Measurements from ENCODE around the gene CHD6. TPM values are rescaled to one million over a fixed set of nuclear protein-coding genes. Genes with fewer than 3 reads are reported as not detected.

CHD6 gene
- total and polyA plus RNA-seq, 4 donors = 3.3 to 23.4 (median 18.2) TPM

GRCh38 chr20:41370176-41370575 lies 248.0 kb downstream of the CHD6 start:
- Histone ChIP-seq H3K27me3 (ENCODE audit: control insufficient read depth in 4 of 4, insufficient read depth in 4 of 4, low read length in 3 of 4) (peaks cover 0 to 13% (median 5%) of the 10 kb centered on the region in 4 donors), H3K9me3 (ENCODE audit: control insufficient read depth in 4 of 4, low read length in 3 of 4) (no peaks in the 10 kb centered on the region), H3K36me3 (ENCODE audit: control insufficient read depth in 4 of 4, insufficient read depth in 3 of 4, low read depth in 1 of 4, low read length in 3 of 4) (no peaks in the 10 kb centered on the region), H3K4me1 (ENCODE audit: control insufficient read depth in 4 of 4, insufficient read depth in 4 of 4, low read length in 3 of 4) (peaks cover 0 to 12% (median 7%) of the 10 kb centered on the region in 4 donors), H3K9ac (ENCODE audit: low read depth in 1 of 2, low read length in 2 of 2) (no peak overlapping the region), H3K4me3 (ENCODE audit: low read depth in 1 of 3, low read length in 3 of 3) (no peak overlapping the region), H3K27ac (ENCODE audit: low read depth in 1 of 2, low read length in 2 of 2) (no peak overlapping the region)
- WGBS = 85% methylated on average over 5 of the region's 5 CpGs
- TF ChIP-seq TAF1 (conservative IDR thresholded peaks at IDR 0.05) = no peak
- TF ChIP-seq HNF4A (conservative IDR thresholded peaks at IDR 0.05) = no peak
- TF ChIP-seq EGR1 (IDR thresholded peaks at IDR 0.05; ENCODE audit: low read depth in 2 of 2) = no peak
- TF ChIP-seq FOXA1 (IDR thresholded peaks at IDR 0.05) = no peak
- no peak for TF ChIP-seq HNF4G (IDR thresholded peaks at IDR 0.05)
- TF ChIP-seq REST (IDR thresholded peaks at IDR 0.05) = no peak
- TF ChIP-seq RAD21 (IDR thresholded peaks at IDR 0.05) = no peak
- no peak for TF ChIP-seq RXRA (IDR thresholded peaks at IDR 0.05)
- no peak for TF ChIP-seq YY1 (IDR thresholded peaks at IDR 0.05)
- no peak for TF ChIP-seq ATF3 (IDR thresholded peaks at IDR 0.05)
- DNase-seq (ENCODE audit: low spot score) = no peak

GRCh38 chr20:41369673-41370072 lies 248.5 kb downstream of the CHD6 start:
- DNase-seq (ENCODE audit: low spot score) = no peak
- Histone ChIP-seq H3K4me1 (ENCODE audit: control insufficient read depth in 4 of 4, insufficient read depth in 4 of 4, low read length in 3 of 4) (peaks cover 0 to 12% (median 7%) of the 10 kb centered on the region in 4 donors), H3K27me3 (ENCODE audit: control insufficient read depth in 4 of 4, insufficient read depth in 4 of 4, low read length in 3 of 4) (peaks cover 0 to 18% (median 6%) of the 10 kb centered on the region in 4 donors), H3K4me3 (ENCODE audit: low read depth in 1 of 3, low read length in 3 of 3) (no peak overlapping the region), H3K27ac (ENCODE audit: low read depth in 1 of 2, low read length in 2 of 2) (no peak overlapping the region), H3K9ac (ENCODE audit: low read depth in 1 of 2, low read length in 2 of 2) (no peak overlapping the region), H3K9me3 (ENCODE audit: control insufficient read depth in 4 of 4, low read length in 3 of 4) (no peaks in the 10 kb centered on the region), H3K36me3 (ENCODE audit: control insufficient read depth in 4 of 4, insufficient read depth in 3 of 4, low read depth in 1 of 4, low read length in 3 of 4) (no peaks in the 10 kb centered on the region)
- 81% methylated on average over 2 of the region's 2 CpGs for WGBS
- TF ChIP-seq HNF4A (conservative IDR thresholded peaks at IDR 0.05) = no peak
- TF ChIP-seq YY1 (IDR thresholded peaks at IDR 0.05) = no peak
- no peak for TF ChIP-seq HNF4G (IDR thresholded peaks at IDR 0.05)
- no peak for TF ChIP-seq GABPA (IDR thresholded peaks at IDR 0.05 in 1 of 2, conservative IDR thresholded peaks at IDR 0.05 in 1 of 2)
- no peak for TF ChIP-seq EGR1 (IDR thresholded peaks at IDR 0.05; ENCODE audit: low read depth in 2 of 2)
- TF ChIP-seq FOXA2 (IDR thresholded peaks at IDR 0.05) = no peak
- no peak for TF ChIP-seq CTCF (IDR thresholded peaks at IDR 0.05; ENCODE audit: low read depth, low read length, missing input control)
- TF ChIP-seq SP1 (IDR thresholded peaks at IDR 0.05) = no peak
- TF ChIP-seq NR2F2 (IDR thresholded peaks at IDR 0.05) = no peak
- TF ChIP-seq REST (IDR thresholded peaks at IDR 0.05) = no peak
- TF ChIP-seq RAD21 (IDR thresholded peaks at IDR 0.05) = no peak
- no peak for TF ChIP-seq TAF1 (conservative IDR thresholded peaks at IDR 0.05)
- TF ChIP-seq JUND (IDR thresholded peaks at IDR 0.05) = no peak
- TF ChIP-seq, protein P1, sequence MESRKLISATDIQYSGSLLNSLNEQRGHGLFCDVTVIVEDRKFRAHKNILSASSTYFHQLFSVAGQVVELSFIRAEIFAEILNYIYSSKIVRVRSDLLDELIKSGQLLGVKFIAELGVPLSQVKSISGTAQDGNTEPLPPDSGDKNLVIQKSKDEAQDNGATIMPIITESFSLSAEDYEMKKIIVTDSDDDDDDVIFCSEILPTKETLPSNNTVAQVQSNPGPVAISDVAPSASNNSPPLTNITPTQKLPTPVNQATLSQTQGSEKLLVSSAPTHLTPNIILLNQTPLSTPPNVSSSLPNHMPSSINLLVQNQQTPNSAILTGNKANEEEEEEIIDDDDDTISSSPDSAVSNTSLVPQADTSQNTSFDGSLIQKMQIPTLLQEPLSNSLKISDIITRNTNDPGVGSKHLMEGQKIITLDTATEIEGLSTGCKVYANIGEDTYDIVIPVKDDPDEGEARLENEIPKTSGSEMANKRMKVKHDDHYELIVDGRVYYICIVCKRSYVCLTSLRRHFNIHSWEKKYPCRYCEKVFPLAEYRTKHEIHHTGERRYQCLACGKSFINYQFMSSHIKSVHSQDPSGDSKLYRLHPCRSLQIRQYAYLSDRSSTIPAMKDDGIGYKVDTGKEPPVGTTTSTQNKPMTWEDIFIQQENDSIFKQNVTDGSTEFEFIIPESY (IDR thresholded peaks at IDR 0.05) = no peak
- TF ChIP-seq RXRA (IDR thresholded peaks at IDR 0.05) = no peak
- TF ChIP-seq FOXA1 (IDR thresholded peaks at IDR 0.05) = no peak
- no peak for TF ChIP-seq ATF3 (IDR thresholded peaks at IDR 0.05)
- TF ChIP-seq, protein P2, sequence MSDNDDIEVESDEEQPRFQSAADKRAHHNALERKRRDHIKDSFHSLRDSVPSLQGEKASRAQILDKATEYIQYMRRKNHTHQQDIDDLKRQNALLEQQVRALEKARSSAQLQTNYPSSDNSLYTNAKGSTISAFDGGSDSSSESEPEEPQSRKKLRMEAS (IDR thresholded peaks at IDR 0.05) = no peak

Data from liver (tissue), 9 donors.